ENCODE data around the gene CAPSL. TPM values are rescaled to one million over a fixed set of nuclear protein-coding genes. Genes with fewer than 3 reads are reported as not detected.

Gene CAPSL
- total and polyA plus RNA-seq, 2 donors (not counting 1 experiment from before 2014, with no cell fraction given) = not detected

GRCh38 chr5:35926389-35927051 is 11.9 kb downstream of the CAPSL start:
- Histone ChIP-seq H3K27ac (ENCODE audit: low read length in 2 of 2) (no peak overlapping the region), H4K20me1 (ENCODE audit: control insufficient read depth, insufficient read depth, low read length, poor library complexity, severe bottlenecking) (no peaks in the 10 kb centered on the region), H2AFZ (ENCODE audit: insufficient read depth, low read depth, low read length, poor library complexity, severe bottlenecking) (no peak overlapping the region), H3K4me3 (ENCODE audit: control extremely low read depth in 1 of 5, extremely low read depth in 1 of 5, insufficient read depth in 1 of 5, low read depth in 2 of 5, low read length in 4 of 5) (no peak overlapping the region), H3K4me2 (replicated peaks; ENCODE audit: low read depth, low read length, poor library complexity, severe bottlenecking) (no peak overlapping the region), H3K9ac (ENCODE audit: low read length) (no peak overlapping the region), H3K79me2 (ENCODE audit: control insufficient read depth, insufficient read depth, low read length) (no peaks in the 10 kb centered on the region), H3K36me3 (replicated peaks in 1 of 2; ENCODE audit: control extremely low read depth in 1 of 2, control insufficient read depth in 1 of 2, extremely low read depth in 1 of 2, insufficient read depth in 2 of 2, low read length in 1 of 2) (no peaks in the 10 kb centered on the region), H3K27me3 (replicated peaks in 1 of 4; ENCODE audit: control extremely low read depth in 1 of 4, control insufficient read depth in 3 of 4, insufficient read depth in 4 of 4, low read length in 3 of 4) (peaks cover 0 to 10% (median 4%) of the 10 kb centered on the region in 4 experiments), H3K9me3 (ENCODE audit: control extremely low read depth in 1 of 3, control insufficient read depth in 2 of 3, insufficient read depth in 1 of 3, low read length in 2 of 3) (no peaks in the 10 kb centered on the region), H3K4me1 (ENCODE audit: control insufficient read depth in 2 of 2, insufficient read depth in 2 of 2, low read length in 2 of 2) (peaks cover 6% of the 10 kb centered on the region in 2 donors)
- Mint-ChIP-seq H3K4me3 (no peak overlapping the region), H3K9me3 (ENCODE audit: insufficient read depth) (no peaks in the 10 kb centered on the region), H3K4me1 (peaks cover 10% of the 10 kb centered on the region), H3K27me3 (peaks cover 30% of the 10 kb centered on the region), H3K27ac (no peak overlapping the region)
- ATAC-seq (ENCODE audit: low read depth) (peak; percentile 47), DNase-seq (peak; percentile 57)
- CTCF ChIA-PET = interaction anchor here (0.7 to 5.4 kb wide), 22 partner anchors 8 to 1440 kb away, joined by 3 to 94 read pairs (median 3); no protein-coding TSS in a partner anchor
- POLR2A ChIA-PET = no interaction called here
- TF ChIP-seq EZH2 (IDR thresholded peaks at IDR 0.05; ENCODE audit: borderline replicate concordance, insufficient read depth, low read depth, low read length, poor library complexity, severe bottlenecking) = no peak
- peak; percentile 85 for TF ChIP-seq CTCF (IDR thresholded peaks at IDR 0.05)
- 54% methylated on average over 8 of the region's 13 CpGs for WGBS (ENCODE audit: insufficient coverage)
- intact Hi-C loops (cut with micrococcal nuclease) = loop anchor here (1.0 to 10.0 kb wide), 4 partner anchors 148 to 1452 kb away; no protein-coding TSS in a partner anchor

Measured in B cell (primary cell).